OCI-LY3 (cell line): ENCODE results near the gene ZRANB1.

Source experiments
- H2AFZ ChIP-seq: fragments of 200-600, 300-600 bp; shearing (Covaris generic); 2 replicates; pipeline ENCODE4 v1.6.0; 2014; ENCODE audit warnings: antibody characterized with exemption, low read depth, low read length
- H3K27ac ChIP-seq: fragments of 200-600, 300-600 bp; sonication (generic); 2 replicates; pipeline ENCODE4 v1.5.1; 2014; ENCODE audit warnings: mild to moderate bottlenecking, low read length, moderate library complexity, mixed read lengths
- H3K27me3 ChIP-seq: fragments of 200-600, 300-600 bp; sonication (generic); 2 replicates; pipeline ENCODE4 v1.6.1; 2014; ENCODE audit warnings: low read depth, low read length, mixed read lengths
- H3K36me3 ChIP-seq: fragments of 200-600, 300-600 bp; sonication (generic); replicated peaks from 2 replicates; pipeline ENCODE3; 2014; ENCODE audit warnings: low read depth, low read length, mixed read lengths
- H3K4me1 ChIP-seq: fragments of 300-600, 200-600 bp; sonication (generic); 2 replicates; pipeline ENCODE4 v1.6.1; 2014; ENCODE audit warnings: low read length, mixed read lengths
- H3K4me2 ChIP-seq: fragments of 200-600, 300-600 bp; sonication (generic); 2 replicates; pipeline ENCODE4 v1.6.1; 2014; ENCODE audit warnings: low read length, mixed read lengths
- H3K4me3 ChIP-seq: fragments of 300-600, 200-600 bp; sonication (generic); 2 replicates; pipeline ENCODE4 v1.5.1; 2014; ENCODE audit warnings: antibody characterized with exemption, mild to moderate bottlenecking, low read length, moderate library complexity
- H3K79me2 ChIP-seq: fragments of 300-600, 200-600 bp; shearing (Covaris generic); 2 replicates; pipeline ENCODE4 v1.6.1; 2014; ENCODE audit warnings: mild to moderate bottlenecking, low read length, mixed read lengths
- H3K9ac ChIP-seq: fragments of 300-600, 200-600 bp; shearing (Covaris generic); 2 replicates; pipeline ENCODE4 v1.6.0; 2014; ENCODE audit warnings: mild to moderate bottlenecking, low read length, moderate library complexity
- H3K9me3 ChIP-seq: fragments of 200-600, 300-600 bp; shearing (Covaris generic); 2 replicates; pipeline ENCODE4 v1.6.1; 2014; ENCODE audit warnings: low read length, mixed read lengths; ENCODE audit not compliant: insufficient read depth
- H4K20me1 ChIP-seq: fragments of 200-600, 300-600 bp; sonication (generic); 2 replicates; pipeline ENCODE4 v1.6.1; 2016; ENCODE audit warnings: low read length, mixed read lengths; ENCODE audit not compliant: insufficient read depth
- EZH2phosphoT487 ChIP-seq: fragments of 200-600 bp; shearing (Covaris generic); IDR thresholded peaks from 2 replicates; pipeline ENCODE4 v1.6.1; 2018; ENCODE audit warnings: antibody characterized with exemption, mixed run types, low read depth
- TF ChIP-seq, protein P1 (sequence below): fragments of 200-600, 300-600 bp; sonication (generic); IDR thresholded peaks from 2 replicates; pipeline ENCODE4 v1.5.1; 2014; ENCODE audit warnings: antibody characterized with exemption, low read length, low read depth

The ZRANB1 gene

DNA sequence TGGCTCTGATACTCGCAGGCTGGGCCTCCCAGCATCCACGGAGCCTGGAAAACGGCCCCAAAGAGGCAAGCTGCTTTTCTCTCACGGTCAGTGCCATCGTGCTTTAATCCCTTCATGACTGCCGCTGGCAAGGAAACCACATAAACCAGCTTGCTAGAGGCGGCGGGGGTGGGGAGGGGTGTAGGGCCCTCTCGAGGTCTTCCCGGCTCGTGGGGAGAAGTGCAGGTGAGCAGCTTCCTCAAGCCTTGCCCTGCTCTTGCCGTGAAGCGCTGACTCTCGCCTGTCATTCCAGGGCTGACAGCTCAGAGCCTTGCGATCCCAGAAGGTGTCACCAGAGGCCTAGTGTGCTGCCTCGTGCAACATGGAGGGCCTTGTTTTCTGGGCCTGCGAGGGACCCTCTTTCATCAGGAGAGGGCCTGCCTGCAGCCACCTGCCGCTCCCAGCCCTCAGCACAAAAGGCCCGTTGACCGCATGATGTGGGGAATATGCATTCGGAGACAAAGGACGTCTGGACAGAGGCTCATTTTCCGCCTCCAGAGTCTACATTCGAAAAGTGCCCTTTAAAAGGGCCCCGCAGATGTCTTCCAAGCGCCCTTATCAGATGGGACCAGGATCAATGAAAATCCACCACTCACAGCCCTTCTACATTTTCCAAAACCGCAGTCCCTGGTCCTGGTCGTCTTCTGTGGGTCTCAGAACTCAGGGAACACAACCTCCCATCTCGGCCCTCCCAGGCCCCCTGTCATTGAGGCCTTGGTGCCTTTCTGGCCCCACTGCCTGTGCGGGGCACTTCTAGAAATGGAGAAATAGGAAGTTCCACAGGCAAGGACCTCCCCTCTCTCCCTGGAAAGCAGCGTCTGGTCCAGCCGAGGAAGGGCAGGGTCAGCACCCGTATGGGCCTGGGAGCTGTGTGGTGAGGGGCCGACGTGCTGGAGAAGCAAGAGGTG, 58.7 kb downstream of the ZRANB1 start:
- Histone ChIP-seq H3K36me3 (no peaks in the 10 kb centered on the region), H3K9ac (no peak overlapping the region), H3K9me3 (no peaks in the 10 kb centered on the region), H3K27ac (no peak overlapping the region), H3K4me2 (no peak overlapping the region), H3K4me3 (no peak overlapping the region), H3K27me3 (no peaks in the 10 kb centered on the region), H4K20me1 (no peaks in the 10 kb centered on the region), H3K79me2 (no peaks in the 10 kb centered on the region), H2AFZ (no peak overlapping the region), H3K4me1 (no peaks in the 10 kb centered on the region)
- no peak for TF ChIP-seq EZH2phosphoT487
- TF ChIP-seq, protein P1, sequence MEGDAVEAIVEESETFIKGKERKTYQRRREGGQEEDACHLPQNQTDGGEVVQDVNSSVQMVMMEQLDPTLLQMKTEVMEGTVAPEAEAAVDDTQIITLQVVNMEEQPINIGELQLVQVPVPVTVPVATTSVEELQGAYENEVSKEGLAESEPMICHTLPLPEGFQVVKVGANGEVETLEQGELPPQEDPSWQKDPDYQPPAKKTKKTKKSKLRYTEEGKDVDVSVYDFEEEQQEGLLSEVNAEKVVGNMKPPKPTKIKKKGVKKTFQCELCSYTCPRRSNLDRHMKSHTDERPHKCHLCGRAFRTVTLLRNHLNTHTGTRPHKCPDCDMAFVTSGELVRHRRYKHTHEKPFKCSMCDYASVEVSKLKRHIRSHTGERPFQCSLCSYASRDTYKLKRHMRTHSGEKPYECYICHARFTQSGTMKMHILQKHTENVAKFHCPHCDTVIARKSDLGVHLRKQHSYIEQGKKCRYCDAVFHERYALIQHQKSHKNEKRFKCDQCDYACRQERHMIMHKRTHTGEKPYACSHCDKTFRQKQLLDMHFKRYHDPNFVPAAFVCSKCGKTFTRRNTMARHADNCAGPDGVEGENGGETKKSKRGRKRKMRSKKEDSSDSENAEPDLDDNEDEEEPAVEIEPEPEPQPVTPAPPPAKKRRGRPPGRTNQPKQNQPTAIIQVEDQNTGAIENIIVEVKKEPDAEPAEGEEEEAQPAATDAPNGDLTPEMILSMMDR: no peak

DNA sequence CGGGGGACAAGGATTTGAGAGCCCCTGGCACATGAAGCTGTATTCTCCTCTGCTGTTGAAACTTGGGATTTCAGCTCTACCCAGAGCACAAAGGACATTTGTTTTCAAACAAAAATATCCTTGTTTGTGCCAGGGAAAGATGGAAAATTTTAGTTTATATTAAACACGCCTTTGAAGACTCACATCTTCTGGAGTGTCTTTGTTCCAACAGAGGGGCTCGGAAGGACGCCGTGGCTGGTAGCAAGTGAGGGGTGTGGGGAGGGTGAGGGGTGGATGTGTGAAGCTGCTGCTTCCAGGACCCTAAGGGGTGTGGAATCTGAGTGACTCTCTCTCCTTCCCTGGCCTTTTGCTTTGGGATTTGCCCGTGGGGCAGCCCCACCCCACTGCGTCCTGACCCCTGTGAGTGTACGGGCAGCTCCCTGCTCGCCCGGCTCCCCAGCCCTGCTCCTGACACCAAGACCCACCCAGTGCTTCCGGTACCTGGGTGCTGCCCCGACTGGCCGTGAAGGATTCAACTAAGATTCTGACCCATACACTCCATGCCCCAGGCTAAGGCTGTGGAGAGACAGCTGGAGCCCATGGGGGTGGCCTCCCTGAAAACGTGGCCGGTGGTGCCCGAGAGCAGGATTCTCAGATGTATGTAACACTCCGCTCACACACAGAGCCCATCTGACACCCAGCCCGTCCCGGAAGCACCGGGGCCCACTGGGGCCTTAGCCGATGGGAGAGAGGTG, 59.6 kb downstream of the ZRANB1 start:
- no peak for TF ChIP-seq EZH2phosphoT487
- TF ChIP-seq, protein P1: no peak
- no peak overlapping the region for H2AFZ ChIP-seq
- H3K9ac ChIP-seq: no peak overlapping the region
- H3K27me3 ChIP-seq: no peaks in the 10 kb centered on the region
- no peaks in the 10 kb centered on the region for H3K9me3 ChIP-seq
- no peaks in the 10 kb centered on the region for H3K79me2 ChIP-seq
- H3K36me3 ChIP-seq: no peaks in the 10 kb centered on the region
- no peak overlapping the region for H3K27ac ChIP-seq
- no peaks in the 10 kb centered on the region for H3K4me1 ChIP-seq
- no peak overlapping the region for H3K4me2 ChIP-seq
- H3K4me3 ChIP-seq: no peak overlapping the region
- no peaks in the 10 kb centered on the region for H4K20me1 ChIP-seq

DNA sequence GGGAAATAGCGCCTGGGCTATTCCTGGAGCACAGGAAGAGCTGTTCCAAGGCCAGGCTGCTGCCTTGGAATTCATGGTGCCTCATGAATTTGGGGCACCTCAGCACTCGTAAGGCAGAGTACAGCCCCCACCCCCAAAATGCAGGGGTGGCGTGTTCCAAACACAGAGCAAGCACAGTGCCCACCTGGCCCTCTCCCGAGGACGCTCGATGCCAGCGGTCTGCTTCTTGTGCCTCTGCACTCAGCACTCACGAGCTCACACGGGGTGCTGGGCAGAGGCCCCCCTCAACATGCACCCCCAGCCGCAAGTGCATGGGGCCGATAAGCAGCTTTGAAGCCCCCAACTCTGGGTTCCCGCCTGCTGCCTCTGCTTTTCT, 60.1 kb downstream of the ZRANB1 start:
- no peaks in the 10 kb centered on the region for H3K27me3 ChIP-seq
- H3K4me3 ChIP-seq: no peak overlapping the region
- no peaks in the 10 kb centered on the region for H3K9me3 ChIP-seq
- no peak overlapping the region for H2AFZ ChIP-seq
- no peaks in the 10 kb centered on the region for H3K79me2 ChIP-seq
- H3K9ac ChIP-seq: no peak overlapping the region
- H4K20me1 ChIP-seq: no peaks in the 10 kb centered on the region
- TF ChIP-seq, protein P1: no peak
- no peak for TF ChIP-seq EZH2phosphoT487
- no peaks in the 10 kb centered on the region for H3K4me1 ChIP-seq
- H3K36me3 ChIP-seq: no peaks in the 10 kb centered on the region
- no peak overlapping the region for H3K27ac ChIP-seq
- H3K4me2 ChIP-seq: no peak overlapping the region

DNA sequence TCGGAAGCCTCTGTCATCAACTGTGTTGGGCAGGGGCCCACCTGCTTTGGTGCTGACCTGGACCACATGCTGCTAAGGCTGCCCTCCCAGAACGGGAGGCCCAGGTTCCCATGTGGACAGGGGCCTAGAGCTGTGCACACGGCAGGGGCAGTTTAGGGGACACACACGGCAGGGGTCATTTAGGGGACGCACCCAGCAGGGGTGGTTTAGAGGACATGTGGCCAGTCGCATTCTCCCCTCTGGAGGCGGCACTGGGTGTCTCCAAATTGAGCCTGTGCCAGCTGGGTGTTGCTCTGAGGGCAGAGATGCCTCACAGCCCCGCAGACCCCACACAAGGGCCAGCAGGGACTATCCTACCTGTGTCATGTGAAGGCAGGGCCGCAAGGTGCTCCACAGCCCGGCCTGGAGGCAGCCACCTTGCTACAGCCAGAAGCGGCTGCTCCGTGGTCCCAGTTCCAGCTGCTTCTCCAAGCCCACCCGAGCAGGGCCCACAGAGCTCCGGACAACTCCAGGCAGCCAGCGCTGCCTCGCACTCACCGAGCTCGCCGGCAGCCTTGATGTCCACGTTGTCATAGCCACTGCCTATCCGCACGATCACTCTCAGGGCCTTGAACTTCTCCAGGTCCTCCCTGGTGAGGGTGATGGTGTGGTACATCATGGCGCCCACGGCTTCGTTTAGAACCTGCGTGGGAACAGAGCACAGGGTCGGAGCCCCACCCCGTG, 60.7 kb downstream of the ZRANB1 start:
- H3K9ac ChIP-seq: no peak overlapping the region
- no peaks in the 10 kb centered on the region for H3K79me2 ChIP-seq
- H4K20me1 ChIP-seq: no peaks in the 10 kb centered on the region
- H3K9me3 ChIP-seq: no peaks in the 10 kb centered on the region
- H3K27ac ChIP-seq: no peak overlapping the region
- H3K4me3 ChIP-seq: no peak overlapping the region
- H3K27me3 ChIP-seq: no peaks in the 10 kb centered on the region
- no peak overlapping the region for H3K4me2 ChIP-seq
- no peak for TF ChIP-seq EZH2phosphoT487
- TF ChIP-seq, protein P1: no peak
- no peaks in the 10 kb centered on the region for H3K36me3 ChIP-seq
- H2AFZ ChIP-seq: no peak overlapping the region
- no peaks in the 10 kb centered on the region for H3K4me1 ChIP-seq
